RKO (cell line): ENCODE measurements around the gene SEMA5A.
A peak's percentile ranks its signal among the peaks of the same experiment; 100 is the strongest.

Experiments
- DNase-seq: peaks from one replicate; pipeline ENCODE4 v3.0.0-alpha.2; 2016; ENCODE audit warnings: low spot score

SEMA5A gene

DNA sequence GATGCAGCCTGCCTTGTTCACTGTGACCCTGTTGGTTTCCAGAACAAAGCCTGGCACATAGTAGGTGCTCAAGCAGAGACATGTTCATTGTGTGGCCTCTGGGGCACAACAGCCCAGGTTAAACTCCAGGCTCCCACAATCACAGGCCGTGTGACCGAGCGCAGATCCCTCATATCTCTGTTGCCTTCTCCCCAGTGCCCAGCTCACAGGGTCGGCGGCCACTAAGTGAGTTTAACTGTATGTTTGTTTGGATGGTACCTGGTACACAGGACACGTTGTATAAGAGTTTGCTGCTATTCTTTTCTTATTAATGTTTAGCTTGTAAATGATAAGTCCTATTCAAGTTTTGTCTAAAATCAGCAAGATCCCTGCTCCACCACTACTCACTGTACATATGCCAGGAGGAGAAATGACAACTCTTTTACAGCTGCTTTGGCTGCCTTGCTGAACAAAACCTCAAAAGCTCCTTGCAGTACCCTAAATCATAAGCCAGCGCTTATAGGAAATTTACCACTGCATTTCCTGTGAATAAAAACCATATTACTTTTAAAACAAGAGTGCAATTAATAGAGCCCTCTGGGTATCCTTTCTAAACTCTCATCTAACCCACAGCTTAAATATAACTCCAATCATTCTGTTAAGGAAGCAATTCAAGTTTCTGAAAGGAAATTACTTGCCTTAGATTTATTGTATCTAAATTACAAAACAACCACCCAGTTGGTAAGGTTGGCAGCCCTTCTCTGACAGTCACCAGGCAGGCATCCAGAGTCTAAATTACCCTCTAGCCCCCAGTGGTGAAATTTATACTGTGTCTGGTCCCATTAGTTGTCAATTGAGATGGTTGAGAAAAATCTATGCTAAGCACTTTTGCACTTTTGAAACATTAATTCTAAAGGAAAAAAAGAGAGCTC lies 379.4 kb downstream of the SEMA5A start:
- DNase-seq, result no peak

DNA sequence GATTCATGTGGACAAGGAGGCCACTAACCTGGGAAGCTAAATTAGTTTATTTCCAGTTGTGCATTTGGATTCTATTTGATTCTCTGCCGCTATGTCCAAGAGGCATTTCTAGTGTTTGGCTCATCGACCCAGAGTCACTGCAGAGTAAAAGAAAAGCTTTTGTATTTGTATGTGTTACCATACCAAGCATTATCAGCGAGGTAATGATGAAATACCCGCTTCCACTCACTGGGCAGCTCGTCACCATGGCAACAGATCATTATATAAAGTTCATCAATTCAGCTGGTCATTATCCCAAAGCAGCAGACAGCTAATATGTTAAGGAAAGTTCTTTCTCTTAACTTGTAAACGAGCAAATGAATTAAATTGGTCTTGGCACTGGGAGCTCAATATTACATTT lies 380.3 kb downstream of the SEMA5A start:
- no peak for DNase-seq

DNA sequence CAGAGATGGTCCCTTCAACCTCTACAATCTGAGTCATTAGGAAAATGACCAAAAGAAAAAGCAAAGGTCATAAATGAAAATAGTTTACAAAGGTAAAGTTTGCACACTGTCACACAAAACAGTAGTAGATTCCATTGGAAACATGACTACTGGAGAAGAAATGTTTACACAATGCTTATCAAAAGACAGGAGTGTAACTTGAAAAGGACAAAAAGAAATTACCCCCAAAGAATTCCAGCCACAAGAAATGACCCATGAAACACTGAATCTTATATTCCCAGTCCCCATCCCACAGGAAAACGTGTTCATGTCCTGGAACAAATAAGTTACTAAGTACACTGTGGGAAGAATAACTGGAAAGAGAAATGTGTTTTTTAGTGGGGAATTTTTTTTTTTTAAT lies 385.1 kb downstream of the SEMA5A start:
- no peak for DNase-seq

DNA sequence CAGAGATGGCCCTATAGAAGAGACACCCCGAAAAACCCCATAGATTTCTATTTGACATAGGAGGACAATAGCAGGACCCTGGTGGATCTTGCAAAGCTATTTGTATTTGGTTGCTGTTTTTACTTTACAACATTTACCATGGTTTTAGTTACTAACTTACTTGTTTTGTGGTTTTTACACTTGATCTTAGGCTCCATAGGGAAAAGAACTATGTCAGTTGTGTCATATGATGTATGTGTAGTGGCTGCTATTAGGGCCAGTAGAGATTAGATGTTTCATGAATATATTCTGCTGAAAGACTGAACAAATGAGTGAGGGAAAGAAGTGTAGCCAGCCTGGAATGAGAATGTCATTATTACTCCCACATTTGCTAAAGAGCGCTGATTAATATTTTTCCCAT lies 388.1 kb downstream of the SEMA5A start:
- no peak for DNase-seq

DNA sequence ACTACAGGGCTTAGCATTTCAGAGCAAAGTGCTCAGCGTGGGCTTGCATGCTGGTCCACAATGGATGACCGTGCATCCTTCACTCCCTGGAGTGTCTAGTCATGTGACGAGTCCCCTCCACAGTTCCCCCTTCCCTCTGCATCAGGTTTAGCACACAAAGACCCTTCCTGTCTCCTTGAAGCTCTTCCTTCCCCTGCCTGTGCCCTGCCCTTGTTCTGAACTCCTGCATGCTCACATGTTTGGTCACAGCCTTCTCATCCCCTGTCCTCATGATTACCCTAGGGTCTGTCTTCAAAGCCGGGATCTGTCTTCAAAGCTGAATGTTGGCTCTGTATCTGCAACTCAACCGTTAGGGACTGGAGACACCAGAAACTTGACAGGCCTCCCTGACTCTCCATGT lies 388.9 kb downstream of the SEMA5A start:
- no peak for DNase-seq

DNA sequence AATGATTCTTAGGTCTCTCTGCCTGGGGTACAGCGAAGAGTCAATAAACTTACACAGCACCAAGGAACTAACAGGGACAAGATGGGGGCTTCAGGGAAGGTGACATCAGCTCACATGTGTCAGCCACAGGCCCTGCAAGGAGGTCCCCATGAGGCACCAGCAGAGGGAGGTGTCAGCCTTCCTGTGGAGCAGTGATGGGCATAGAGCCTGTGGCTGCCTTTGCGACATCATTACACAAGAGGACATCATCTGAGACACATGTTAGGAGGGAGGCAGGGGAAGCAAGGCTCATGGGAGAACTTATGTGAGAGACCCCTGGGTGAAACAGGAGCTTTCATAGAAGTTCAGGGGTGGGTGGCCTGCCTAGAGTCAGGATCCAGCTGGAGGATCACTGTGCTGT lies 389.6 kb downstream of the SEMA5A start:
- DNase-seq, result peak; percentile 7

DNA sequence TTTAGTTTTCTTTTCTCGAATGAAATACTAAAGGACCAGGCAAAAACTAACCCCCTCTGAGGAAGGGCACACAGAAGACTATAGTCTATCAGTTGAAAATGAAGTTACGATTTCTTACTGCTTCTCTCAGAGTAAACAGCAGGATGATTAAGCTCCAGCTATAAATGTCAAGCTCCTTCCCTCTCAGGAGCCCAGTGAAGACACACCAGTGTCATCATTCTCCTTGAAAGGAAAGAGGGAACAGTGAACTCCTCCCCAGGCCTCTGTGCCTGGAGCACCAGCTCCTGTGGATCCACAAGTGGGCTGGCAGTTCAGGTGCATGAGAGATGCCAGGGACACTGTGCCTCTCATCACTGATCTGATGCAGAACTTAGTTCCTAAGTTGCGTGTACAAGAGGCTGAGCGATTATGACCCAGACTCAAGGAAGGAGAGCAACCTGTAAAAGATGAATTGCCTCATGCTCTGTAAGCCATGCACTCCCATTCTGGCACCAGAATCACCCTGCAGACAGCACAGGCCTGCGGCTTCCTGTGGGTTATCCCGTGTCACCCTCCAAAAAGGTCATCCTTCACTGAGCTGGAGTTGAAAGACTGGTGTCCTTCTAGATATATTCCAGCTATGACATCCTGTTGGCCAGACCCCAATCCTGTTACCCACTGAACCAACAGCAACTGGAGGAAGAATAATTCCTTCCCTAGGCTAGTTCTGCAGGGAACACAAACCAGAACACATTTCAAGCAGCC lies 394.0 kb downstream of the SEMA5A start:
- DNase-seq, result no peak

DNA sequence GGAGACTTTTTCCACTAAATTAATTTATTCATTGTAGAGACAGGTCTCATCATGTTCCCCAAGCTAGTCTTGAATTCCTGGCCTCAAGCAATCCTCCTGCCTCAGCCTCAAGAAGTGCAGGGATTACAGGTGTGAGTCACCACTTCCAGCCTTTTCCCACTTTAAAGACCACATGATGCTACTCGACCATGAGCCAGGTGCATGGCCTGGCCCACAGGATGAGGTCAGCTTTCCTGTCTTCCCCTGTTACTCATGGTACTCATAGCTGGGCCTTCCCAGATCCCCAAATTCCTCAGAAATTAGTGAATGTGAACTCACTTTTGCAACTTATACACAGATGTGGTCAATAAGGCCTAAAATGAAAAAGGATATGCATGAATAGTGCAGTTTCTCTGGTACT lies 395.9 kb downstream of the SEMA5A start:
- peak; percentile 55 for DNase-seq

DNA sequence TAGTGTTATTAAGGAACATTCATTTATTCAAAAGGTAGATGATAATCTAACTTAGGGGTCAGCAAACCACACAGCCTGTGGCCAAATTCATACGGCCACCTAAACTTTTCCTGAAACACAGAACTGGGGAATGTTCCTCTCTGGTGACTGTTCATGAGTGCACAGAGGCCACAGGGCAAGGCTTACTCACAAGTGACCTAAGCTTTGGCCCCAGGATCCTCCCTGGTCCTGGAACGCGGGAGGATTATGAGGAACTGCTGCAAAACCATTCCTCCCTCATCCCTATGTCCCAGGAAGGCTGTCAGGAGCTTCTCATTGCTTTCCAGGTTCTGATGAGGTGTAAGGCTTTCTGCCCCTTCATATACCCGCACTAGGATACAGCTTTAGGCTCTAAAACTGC lies 397.6 kb downstream of the SEMA5A start:
- no peak for DNase-seq

DNA sequence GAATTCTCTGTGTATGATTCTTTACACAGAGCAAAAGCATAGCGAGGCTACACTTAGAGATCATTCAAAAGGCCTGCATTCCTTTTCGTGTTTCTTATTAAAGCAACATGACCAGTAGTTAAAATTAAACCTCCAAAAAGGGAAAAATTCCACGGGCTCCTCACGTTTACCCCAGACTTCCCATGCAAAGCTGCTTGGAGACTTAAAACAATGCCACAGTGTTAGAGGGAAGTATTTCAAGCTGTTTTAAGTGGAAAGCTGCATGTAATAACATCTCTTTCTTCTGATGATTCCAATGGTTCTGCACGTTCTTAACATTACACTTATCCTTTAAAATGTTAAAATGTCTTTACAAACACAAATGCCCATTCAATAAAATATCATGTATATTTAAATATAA lies 405.2 kb downstream of the SEMA5A start:
- DNase-seq, result no peak

DNA sequence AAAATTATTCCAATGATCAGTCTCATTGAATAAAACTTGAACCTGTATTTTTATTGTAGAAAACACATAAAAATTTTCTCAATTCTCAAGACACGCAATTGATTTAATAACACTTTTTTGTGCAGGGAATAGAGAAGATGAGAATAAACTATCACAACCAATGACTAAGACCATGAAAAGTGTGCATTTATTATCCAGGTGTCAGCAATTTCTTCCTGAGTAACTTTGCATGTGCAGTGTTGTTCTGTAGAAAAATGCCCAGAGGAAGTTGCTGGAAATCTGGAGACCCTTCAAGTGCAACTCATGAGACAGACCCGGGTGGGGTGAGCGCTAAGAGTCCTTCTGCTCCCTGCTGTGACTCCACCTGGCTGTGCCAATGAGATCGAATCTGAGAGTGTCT lies 405.7 kb downstream of the SEMA5A start:
- DNase-seq, result no peak

DNA sequence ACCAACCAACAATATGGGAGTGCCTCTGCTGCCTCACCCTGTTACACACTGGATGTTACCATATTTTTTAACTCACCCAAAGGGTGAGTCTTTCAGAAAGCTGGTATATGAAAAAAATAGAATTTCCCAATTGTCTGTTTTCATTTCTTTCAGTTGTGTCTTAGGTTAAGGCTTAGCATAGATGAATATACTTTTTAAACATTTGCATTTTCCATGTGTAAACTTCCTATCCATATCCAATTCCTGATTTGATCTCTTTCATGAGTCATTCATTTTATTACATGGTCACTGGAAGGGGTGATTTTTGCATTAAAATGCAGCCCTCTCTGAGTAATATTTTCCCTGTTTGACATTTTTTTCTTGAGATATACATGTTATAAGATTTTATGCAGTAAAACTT lies 406.5 kb downstream of the SEMA5A start:
- no peak for DNase-seq

DNA sequence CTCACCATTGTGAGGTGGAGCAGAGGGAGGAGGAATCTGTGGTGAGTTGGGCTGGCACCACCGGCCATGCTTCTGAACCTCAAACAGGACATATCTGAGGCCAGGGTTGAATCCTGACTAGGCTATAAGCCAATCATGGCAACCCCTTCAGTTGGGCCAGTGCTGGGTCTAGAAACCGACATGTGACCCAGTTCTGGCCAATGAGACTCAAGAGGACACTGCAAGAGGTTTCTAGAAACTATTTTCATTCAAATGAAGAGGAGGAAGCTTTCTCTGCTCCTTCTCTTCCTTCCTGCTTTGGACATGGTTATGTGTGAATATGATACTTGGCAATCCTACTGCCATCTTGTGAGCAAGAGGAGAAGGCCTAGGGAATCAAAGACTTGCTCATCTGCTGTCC lies 417.7 kb downstream of the SEMA5A start:
- no peak for DNase-seq

DNA sequence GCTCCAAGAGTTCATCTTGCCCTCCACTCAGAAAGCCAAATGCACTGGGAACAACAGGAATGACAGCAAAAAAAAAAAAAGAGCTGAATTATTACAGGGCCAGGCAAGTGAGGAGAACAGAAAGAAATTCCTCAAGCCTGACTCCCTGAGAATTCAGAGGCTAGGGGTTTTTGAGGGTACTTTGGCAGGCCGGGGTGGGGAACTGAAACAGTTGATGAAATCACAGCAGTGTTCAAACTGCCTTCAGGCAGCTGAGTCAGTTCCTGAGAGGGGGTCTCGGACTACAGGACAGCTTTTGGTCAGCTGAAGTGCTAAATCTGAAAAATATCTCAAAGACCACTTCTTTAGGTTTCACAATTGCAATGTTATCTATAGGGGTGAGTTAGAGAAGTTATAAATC lies 419.4 kb downstream of the SEMA5A start:
- DNase-seq, result no peak

DNA sequence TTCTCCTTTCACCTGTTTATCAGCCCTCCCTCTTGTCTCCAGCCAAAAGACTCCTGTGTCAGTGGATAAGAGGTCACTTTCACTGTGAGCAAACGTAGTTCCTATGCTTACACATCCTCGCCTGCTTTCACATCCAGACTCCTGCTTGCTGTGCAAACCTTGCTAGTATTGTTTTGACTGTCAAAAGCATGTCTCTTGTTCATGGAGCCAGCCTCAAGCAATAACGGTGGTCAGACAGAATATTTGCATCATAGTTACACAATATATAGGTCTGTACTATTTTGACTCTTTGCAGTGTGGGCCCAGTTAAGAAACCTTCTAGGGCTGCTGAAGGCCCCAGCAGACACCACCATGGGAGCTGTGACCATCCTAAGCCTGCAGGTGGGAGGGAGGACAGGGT lies 420.0 kb downstream of the SEMA5A start:
- DNase-seq, result no peak

DNA sequence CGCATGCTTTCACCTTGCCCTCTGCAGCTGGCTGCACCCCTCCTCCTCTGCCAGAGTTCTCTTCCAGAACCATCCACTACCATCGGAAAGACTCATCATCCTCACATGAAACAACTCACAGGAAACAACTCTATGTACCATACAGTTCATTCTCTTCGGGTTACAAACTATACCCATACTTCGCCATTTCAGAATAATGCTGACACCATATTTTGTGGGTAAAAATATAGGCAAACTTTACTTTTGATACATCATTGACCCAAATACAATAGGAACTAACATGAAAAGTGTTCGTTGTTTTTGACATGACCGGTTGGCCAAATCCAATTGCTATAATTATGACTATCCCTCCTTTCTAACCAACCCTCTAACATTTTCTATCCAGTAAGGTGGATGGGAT lies 421.0 kb downstream of the SEMA5A start:
- no peak for DNase-seq

DNA sequence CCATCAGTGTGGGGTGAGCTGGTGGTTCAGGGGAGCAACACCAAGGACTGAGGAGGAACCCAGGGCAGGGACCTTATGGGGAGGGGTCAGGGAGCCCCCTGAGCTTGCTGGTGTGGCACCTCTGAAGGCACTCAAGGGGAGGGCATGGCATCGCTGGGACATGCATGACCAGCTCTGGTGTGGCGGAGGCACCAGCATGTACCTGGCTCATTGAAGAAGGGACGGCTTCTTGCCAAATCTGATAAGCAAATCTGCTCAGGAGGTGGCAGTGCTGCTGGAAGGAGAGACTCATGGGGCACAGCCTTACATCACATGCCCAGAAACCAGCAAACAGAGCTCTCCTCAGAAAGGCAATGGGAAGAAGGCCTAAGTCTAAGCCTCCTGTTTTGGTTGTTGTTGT lies 421.8 kb downstream of the SEMA5A start:
- no peak for DNase-seq

DNA sequence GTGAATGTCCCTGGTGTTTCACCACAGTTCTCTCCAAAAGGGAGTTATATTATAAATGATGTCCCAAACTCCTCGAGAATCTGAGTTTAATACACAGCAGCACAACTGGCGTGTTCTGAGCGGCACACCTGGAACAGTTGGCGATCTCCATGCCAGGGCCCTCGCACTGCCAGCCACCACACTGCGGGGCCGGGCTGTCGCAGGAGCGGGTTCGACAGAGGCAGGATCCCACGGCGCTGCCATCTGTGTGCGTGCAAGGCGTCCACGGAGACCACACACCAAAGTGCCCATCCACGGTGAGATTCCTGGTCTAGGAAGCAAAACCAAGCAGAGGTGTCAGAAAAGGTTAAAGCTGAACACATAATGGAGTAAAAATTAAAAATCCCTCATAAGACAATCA lies 423.3 kb downstream of the SEMA5A start:
- DNase-seq, result no peak

DNA sequence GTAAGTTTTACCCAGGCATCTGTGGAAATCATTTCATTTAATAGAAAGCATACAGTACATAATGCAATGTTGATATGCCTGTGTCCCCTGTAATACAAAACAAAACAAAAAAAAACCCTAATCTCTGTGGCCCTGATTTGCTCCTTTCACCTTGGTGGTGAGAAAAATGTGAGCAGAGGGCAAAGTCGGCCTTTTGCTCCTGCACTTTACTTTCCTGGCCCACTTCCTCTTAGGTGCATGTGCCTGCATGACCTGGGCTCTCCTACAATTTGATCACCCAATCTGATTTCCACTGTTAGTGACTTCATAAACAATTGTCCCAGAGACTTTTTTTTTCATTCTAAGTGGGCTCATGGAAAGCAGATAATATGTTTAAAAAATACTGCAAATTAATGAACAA lies 424.3 kb downstream of the SEMA5A start:
- no peak for DNase-seq

DNA sequence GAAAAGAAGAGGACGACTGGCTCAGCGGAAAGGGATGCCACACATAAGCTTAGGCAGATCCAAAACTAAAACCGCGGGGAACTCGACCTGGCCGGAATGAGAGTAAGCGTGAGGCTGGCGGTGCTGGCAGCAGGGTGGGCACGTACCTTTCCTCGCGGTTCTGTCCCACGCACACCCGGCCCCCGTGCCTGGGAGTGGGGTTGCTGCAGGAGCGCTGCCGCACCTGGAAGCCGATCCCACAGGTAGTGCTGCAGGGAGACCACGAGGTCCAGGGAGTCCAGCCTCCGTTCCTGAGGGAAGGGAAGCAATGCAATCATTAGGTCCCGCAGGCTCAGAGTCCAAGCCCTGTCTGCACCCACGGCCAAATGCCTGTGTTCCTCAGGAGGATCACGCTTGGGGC lies 427.0 kb downstream of the SEMA5A start:
- no peak for DNase-seq

DNA sequence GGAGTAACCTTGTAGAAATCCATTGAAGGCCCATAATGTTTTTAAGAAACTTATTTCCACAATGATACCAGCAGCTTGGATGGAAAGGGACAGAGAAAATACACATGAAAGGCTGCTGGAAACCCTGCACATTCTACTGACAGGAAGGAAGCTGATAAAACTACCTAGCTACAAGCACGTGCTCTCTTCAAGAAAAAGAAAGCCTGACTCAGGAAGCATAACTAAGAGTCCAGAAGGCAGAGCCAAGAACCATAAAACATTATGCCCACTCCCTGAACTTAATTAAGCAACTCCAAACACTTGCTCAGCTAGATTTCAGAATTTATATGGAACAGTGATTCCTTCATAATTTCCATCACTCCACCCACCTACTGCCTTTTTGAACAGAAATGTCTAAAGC lies 430.8 kb downstream of the SEMA5A start:
- no peak for DNase-seq

DNA sequence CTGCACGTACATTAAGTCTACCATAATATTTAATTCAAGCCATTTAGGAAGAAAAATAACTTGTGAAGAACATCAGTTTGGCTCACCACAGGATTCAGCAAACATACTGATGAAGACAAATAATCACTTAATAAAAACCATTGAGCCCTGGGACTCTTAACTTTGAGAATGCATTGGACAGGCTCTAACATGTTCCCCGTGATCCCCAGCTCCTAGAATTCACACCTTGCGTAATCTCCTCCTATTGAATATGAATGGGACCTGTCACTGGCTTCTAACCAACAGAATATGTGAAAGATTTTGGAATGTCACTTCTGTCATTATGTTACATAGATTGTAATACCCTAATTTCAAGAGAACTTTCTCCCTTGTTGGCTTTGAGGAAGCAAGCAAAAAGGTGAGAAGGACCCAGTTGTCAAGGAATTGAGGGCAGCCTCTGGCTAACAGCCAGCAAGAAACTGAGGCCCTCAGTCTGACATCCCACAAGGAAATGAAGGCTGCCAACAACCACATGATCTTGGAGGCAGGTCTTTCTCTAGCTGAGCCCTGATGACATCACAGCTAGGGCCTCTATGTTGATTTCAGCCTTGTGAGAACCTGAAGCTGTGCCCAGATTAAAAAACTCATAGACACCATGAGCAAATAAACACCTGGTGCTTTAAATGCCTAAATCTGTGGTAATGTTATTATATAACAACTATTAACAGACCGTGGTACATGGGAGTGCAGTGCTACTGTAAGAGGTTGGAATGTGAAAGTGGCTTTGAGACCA lies 433.2 kb downstream of the SEMA5A start:
- no peak for DNase-seq

DNA sequence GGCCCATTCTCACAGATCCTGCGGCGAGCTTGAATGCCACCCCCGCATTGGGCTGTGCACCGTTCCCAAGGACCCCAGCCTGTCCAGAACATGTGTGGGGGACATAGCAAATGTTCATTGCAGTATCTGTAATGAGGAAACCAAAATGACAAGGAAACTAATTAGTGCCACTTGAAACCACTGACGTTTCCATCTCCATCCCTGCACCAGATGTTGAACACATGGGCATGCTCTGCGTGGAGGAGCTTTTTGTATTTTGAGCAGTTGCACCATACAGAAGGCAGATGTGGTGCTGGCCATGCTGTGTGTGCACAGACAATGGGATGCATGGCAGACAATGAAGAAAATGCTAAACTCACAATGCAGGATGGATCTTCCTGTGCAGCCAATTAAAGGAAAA lies 437.7 kb downstream of the SEMA5A start:
- DNase-seq, result no peak
